GM21717 (cell line): Measurements from ENCODE around the gene KRTAP4-12.
"Not testable (repeated sequence)": the region's sequence is repeated elsewhere in the genome, so short reads cannot be mapped to it uniquely, and the experiment has no call there.

ENCODE experiments used
- ATAC-seq: cut with Tn5 transposase; IDR thresholded peaks from one replicate; pipeline ENCODE4 v1.9.1; 2021; ENCODE audit warnings: mild to moderate bottlenecking, moderate library complexity; ENCODE audit not compliant: unreplicated experiment

Gene KRTAP4-12

GRCh38 chr17:41127371-41127770 lies 3.4 kb upstream of the KRTAP4-12 start:
- no peak for ATAC-seq

GRCh38 chr17:41126412-41126811 lies 2.4 kb upstream of the KRTAP4-12 start:
- no peak for ATAC-seq

GRCh38 chr17:41125064-41125463 lies 1.1 kb upstream of the KRTAP4-12 start:
- no peak for ATAC-seq

- ATAC-seq, result not testable (repeated sequence)
Measured at GRCh38 chr17:41123292-41123990, 541 bp downstream of the KRTAP4-12 start.

- ATAC-seq, result no peak
Measured at GRCh38 chr17:41121742-41122141, 2.2 kb downstream of the KRTAP4-12 start.

GRCh38 chr17:41119696-41120690 lies 4.0 kb downstream of the KRTAP4-12 start:
- ATAC-seq, result not testable (repeated sequence)

- no peak for ATAC-seq
Measured at GRCh38 chr17:41118721-41119120, 5.3 kb downstream of the KRTAP4-12 start.

- not testable (repeated sequence) for ATAC-seq
Measured at GRCh38 chr17:41117846-41118386, 6.1 kb downstream of the KRTAP4-12 start, which contains the start of gene KRTAP4-11. Gene KRTAP4-11 (minus strand): TSS chr17:41118373. CDS start chr17:41118315, 58 bp downstream.

GRCh38 chr17:41116297-41116696 lies 7.7 kb downstream of the KRTAP4-12 start:
- no peak for ATAC-seq

- no peak for ATAC-seq
Measured at GRCh38 chr17:41111151-41111885, 12.7 kb downstream of the KRTAP4-12 start.

- ATAC-seq, result not testable (repeated sequence)
Measured at GRCh38 chr17:41108728-41109386, 15.1 kb downstream of the KRTAP4-12 start.

GRCh38 chr17:41107941-41108450 lies 16.0 kb downstream of the KRTAP4-12 start:
- ATAC-seq, result no peak

- ATAC-seq, result not testable (repeated sequence)
Measured at GRCh38 chr17:41105347-41105746, 18.6 kb downstream of the KRTAP4-12 start, which contains the start of gene KRTAP4-9. Gene KRTAP4-9 (plus strand): TSS chr17:41105389. CDS start chr17:41105389, 0 bp downstream.

- not testable (repeated sequence) for ATAC-seq
Measured at GRCh38 chr17:41104386-41105038, 19.5 kb downstream of the KRTAP4-12 start.

GRCh38 chr17:41103896-41104295 lies 20.1 kb downstream of the KRTAP4-12 start:
- no peak for ATAC-seq

- ATAC-seq, result no peak
Measured at GRCh38 chr17:41101586-41102259, 22.3 kb downstream of the KRTAP4-12 start, which contains the start of gene KRTAP4-16. Gene KRTAP4-16 (minus strand): TSS chr17:41102209. CDS start chr17:41102209, 0 bp downstream.

- ATAC-seq, result not testable (repeated sequence)
Measured at GRCh38 chr17:41099682-41100480, 24.1 kb downstream of the KRTAP4-12 start.

GRCh38 chr17:41098481-41098880 lies 25.5 kb downstream of the KRTAP4-12 start:
- no peak for ATAC-seq
